Esophagus muscularis mucosa (tissue), 4 donors: ENCODE measurements around the gene PSKH1. TPM values are rescaled to one million over a fixed set of nuclear protein-coding genes. Genes with fewer than 3 reads are reported as not detected.

Source experiments
- DNase-seq: peaks from one replicate; pipeline ENCODE4 v3.0.0-alpha.2; 2017; ENCODE audit errors: extremely low spot score
- H3K27ac ChIP-seq, 4 donors: fragments of 200-600 bp; sonication (generic); replicated peaks in 1 of 4; 1 replicate in 3 of 4; 2 replicates in 1 of 4; pipeline ENCODE4 v1.5.1; 2016 to 2019; ENCODE audit warnings: mild to moderate bottlenecking in 1 of 4
- H3K27me3 ChIP-seq, 4 donors: fragments of 200-600 bp; sonication (generic); one replicate each; pipeline versions ENCODE4 v1.5.1 to v1.6.0; 2016 to 2019
- H3K36me3 ChIP-seq, 4 donors: fragments of 200-600 bp; sonication (generic); one replicate each; pipeline ENCODE4 v1.5.1; 2016 to 2019
- H3K4me1 ChIP-seq, 4 donors: fragments of 200-600 bp; sonication (generic); one replicate each; pipeline ENCODE4 v1.5.1; 2016 to 2019
- H3K4me3 ChIP-seq, 4 donors: fragments of 200-600 bp; sonication (generic); 1 replicate in 2 of 4; 2 replicates in 2 of 4; pipeline ENCODE4 v1.5.1; 2016 to 2019; ENCODE audit warnings: mild to moderate bottlenecking in 4 of 4, moderate library complexity in 1 of 4
- H3K9me3 ChIP-seq, 4 donors: fragments of 200-600 bp; sonication (generic); 1 replicate in 3 of 4; 2 replicates in 1 of 4; pipeline ENCODE4 v1.5.1; 2016 to 2019
- EP300 ChIP-seq: sonication (generic); formaldehyde crosslinking; IDR thresholded peaks from one replicate; pipeline ENCODE4 v1.6.1; 2017; ENCODE audit warnings: antibody characterized with exemption
- POLR2A ChIP-seq: fragments of 450-650 bp; IDR thresholded peaks from one replicate; pipeline ENCODE4 v1.6.1; 2017; ENCODE audit warnings: antibody characterized with exemption, moderate library complexity, mild to moderate bottlenecking, low read depth
- POLR2AphosphoS5 ChIP-seq, 2 donors: sonication (generic); formaldehyde crosslinking; IDR thresholded peaks; one replicate each; pipeline ENCODE4 v1.6.1; 2017; ENCODE audit warnings: antibody characterized with exemption in 2 of 2
- WGBS: methylation state at CpG from one replicate; pipeline ENCODE4 v1.1.5; 2018; 5-methylcytosine and 5-hydroxymethylcytosine counted together
- intact Hi-C: fragments of 100-400 bp; cut with DNase I; formaldehyde crosslinking; loops from one replicate; pipeline ENCODE4 v1.15.1; 2023
- total RNA-seq, 4 donors: library from RNA; depleted of rRNA; stranded (reverse); fragments of >200 nt; gene quantifications; one replicate each; pipeline versions ENCODE4 v1.1.0 to v1.2.1, GENCODE V29; 2016
- TF ChIP-seq, protein P1 (sequence below), 3 experiments: fragments of 200-600 bp in 2 of 3; fragments of 450-650 bp in 1 of 3; sonication (generic) in 2 of 3; IDR thresholded peaks; one replicate each; pipeline ENCODE4 v1.5.1; 2017 to 2019; ENCODE audit warnings: antibody characterized with exemption in 3 of 3, mild to moderate bottlenecking in 2 of 3, moderate library complexity in 1 of 3

The PSKH1 gene
- total RNA-seq, 4 donors from 2014 or later, result 16.1 to 35.4 (median 26.4) TPM

DNA sequence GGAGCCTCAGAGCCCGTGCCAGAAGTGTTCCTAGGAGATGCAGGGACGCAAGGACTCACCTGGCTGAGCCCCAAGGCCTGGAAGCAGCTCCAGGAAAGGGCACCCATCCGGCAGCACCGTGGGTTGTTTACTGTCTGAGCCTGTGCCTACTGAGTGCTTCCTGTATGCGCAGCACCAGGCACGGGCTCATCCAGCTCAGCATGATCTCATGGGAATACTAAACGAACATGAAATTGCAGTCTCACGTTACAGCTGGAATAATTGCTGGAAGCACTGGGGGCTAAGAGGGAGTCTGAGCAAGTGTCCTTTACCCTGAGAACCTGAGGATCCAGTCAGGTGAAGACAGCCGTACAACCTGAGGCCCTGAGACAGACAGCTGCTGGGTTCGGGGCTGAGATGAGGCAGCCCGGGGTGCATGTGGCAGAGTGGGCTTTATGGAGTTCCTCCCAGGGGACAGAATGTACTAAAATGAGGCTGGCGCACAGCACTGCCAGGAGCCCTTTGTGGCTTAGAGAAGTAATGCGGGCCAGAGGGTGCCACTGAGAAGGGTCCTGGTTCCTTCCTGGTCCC, 33.2 kb downstream of the PSKH1 start:
- 47% methylated on average over 5 of the region's 13 CpGs for WGBS
- peak overlapping the region; percentile 19 to 51 (median 24) for H3K27ac ChIP-seq

DNA sequence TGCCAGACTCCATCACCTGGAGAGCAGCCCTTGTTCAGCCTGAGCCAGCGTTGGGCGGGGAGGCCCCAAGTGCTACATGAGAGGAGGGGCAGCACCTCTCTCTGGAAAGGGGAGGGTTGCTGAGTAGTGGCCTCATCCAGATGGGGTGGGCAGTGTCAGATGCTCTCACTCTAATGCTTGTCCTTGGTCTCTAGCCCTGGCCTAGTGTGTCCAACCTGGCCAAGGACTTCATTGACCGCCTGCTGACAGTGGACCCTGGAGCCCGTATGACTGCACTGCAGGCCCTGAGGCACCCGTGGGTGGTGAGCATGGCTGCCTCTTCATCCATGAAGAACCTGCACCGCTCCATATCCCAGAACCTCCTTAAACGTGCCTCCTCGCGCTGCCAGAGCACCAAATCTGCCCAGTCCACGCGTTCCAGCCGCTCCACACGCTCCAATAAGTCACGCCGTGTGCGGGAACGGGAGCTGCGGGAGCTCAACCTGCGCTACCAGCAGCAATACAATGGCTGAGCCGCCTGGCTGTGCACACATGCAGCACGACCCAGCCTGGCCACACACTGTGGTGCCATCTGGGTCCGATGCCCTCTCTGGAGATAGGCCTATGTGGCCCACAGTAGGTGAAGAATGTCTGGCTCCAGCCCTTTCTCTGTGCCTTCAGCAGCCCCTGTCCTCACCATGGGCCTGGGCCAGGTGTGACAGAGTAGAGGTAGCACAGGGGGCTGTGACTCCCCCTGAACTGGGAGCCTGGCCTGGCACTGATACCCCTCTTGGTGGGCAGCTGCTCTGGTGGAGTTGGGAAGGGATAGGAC, 34.3 kb downstream of the PSKH1 start:
- peaks cover 25 to 66% (median 52%) of the 10 kb centered on the region in 4 donors for H3K4me1 ChIP-seq
- no peak overlapping the region for H3K4me3 ChIP-seq
- peak overlapping the region in 1 of 4 donors; percentile 19 for H3K27ac ChIP-seq
- H3K27me3 ChIP-seq, result no peaks in the 10 kb centered on the region
- no peak for TF ChIP-seq POLR2A
- TF ChIP-seq, protein P1, sequence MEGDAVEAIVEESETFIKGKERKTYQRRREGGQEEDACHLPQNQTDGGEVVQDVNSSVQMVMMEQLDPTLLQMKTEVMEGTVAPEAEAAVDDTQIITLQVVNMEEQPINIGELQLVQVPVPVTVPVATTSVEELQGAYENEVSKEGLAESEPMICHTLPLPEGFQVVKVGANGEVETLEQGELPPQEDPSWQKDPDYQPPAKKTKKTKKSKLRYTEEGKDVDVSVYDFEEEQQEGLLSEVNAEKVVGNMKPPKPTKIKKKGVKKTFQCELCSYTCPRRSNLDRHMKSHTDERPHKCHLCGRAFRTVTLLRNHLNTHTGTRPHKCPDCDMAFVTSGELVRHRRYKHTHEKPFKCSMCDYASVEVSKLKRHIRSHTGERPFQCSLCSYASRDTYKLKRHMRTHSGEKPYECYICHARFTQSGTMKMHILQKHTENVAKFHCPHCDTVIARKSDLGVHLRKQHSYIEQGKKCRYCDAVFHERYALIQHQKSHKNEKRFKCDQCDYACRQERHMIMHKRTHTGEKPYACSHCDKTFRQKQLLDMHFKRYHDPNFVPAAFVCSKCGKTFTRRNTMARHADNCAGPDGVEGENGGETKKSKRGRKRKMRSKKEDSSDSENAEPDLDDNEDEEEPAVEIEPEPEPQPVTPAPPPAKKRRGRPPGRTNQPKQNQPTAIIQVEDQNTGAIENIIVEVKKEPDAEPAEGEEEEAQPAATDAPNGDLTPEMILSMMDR (IDR thresholded peaks at IDR 0.05), result no peak
- TF ChIP-seq EP300, result no peak
- no peak for TF ChIP-seq POLR2AphosphoS5 (IDR thresholded peaks at IDR 0.05)
- H3K9me3 ChIP-seq, result no peaks in the 10 kb centered on the region
- no peak for DNase-seq
- H3K36me3 ChIP-seq, result peaks cover 11 to 60% (median 55%) of the 10 kb centered on the region in 4 donors
- intact Hi-C loops, result no loop called here
- WGBS, result 90% methylated on average over 22 of the region's 22 CpGs

More for the DNA sequence above, 33.2 kb downstream of the PSKH1 start:
- intact Hi-C loops, result no loop called here
- Histone ChIP-seq H3K27me3 (no peaks in the 10 kb centered on the region), H3K36me3 (peaks cover 11 to 56% (median 46%) of the 10 kb centered on the region in 4 donors), H3K4me3 (no peak overlapping the region), H3K4me1 (peaks cover 30 to 71% (median 57%) of the 10 kb centered on the region in 4 donors), H3K9me3 (no peaks in the 10 kb centered on the region)
- no peak for DNase-seq
- TF ChIP-seq, protein P1 (IDR thresholded peaks at IDR 0.05), result no peak
- TF ChIP-seq POLR2AphosphoS5 (IDR thresholded peaks at IDR 0.05), result peak in 1 of 2 donors; percentile 27

DNA sequence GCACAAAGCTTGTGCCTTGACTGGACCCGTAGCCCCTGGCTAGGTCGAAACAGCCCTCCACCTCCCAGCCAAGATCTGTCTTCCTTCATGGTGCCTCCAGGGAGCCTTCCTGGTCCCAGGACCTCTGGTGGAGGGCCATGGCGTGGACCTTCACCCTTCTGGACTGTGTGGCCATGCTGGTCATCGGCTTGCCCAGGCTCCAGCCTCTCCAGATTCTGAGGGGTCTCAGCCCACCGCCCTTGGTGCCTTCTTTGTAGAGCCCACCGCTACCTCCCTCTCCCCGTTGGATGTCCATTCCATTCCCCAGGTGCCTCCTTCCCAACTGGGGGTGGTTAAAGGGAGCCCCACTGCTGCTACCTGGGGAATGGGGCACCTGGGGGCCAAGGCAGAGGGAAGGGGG, 35.1 kb downstream of the PSKH1 start:
- TF ChIP-seq POLR2A (no peak), EP300 (no peak), POLR2AphosphoS5 (IDR thresholded peaks at IDR 0.05) (no peak)
- TF ChIP-seq, protein P1 (IDR thresholded peaks at IDR 0.05), result no peak
- no peak for DNase-seq
- H3K9me3 ChIP-seq, result no peaks in the 10 kb centered on the region
- WGBS, result 91% methylated on average over 6 of the region's 7 CpGs
- intact Hi-C loops, result loop anchor here (2.0 kb wide), 2 partner anchors 45 to 111 kb away; no protein-coding TSS in a partner anchor
- H3K4me3 ChIP-seq, result no peak overlapping the region
- H3K36me3 ChIP-seq, result peaks cover 11 to 61% (median 60%) of the 10 kb centered on the region in 4 donors
- H3K4me1 ChIP-seq, result peaks cover 16 to 58% (median 44%) of the 10 kb centered on the region in 4 donors
- no peak overlapping the region for H3K27ac ChIP-seq
- no peaks in the 10 kb centered on the region for H3K27me3 ChIP-seq

DNA sequence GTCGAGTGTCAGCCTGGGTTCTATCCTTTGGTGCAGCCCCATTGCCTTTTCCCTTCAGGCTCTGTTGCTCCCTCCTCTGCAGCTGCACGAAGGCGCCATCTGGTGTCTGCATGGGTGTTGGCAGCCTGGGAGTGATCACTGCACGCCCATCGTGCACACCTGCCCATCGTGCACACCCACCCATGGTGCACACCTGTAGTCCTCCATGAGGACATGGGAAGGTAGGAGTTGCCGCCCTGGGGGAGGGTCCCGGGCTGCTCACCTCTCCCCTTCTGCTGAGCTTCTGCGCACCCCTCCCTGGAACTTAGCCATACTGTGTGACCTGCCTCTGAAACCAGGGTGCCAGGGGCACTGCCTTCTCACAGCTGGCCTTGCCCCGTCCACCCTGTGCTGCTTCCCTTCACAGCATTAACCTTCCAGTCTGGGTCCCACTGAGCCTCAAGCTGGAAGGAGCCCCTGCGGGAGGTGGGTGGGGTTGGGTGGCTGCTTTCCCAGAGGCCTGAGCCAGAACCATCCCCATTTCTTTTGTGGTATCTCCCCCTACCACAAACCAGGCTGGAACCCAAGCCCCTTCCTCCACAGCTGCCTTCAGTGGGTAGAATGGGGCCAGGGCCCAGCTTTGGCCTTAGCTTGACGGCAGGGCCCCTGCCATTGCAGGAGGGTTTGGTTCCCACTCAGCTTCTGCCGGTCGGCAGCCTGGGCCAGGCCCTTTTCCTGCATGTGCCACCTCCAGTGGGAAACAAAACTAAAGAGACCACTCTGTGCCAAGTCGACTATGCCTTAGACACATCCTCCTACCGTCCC, 35.7 kb downstream of the PSKH1 start:
- Histone ChIP-seq H3K4me1 (peaks cover 12 to 52% (median 38%) of the 10 kb centered on the region in 4 donors), H3K9me3 (no peaks in the 10 kb centered on the region), H3K27ac (no peak overlapping the region), H3K27me3 (no peaks in the 10 kb centered on the region), H3K36me3 (peaks cover 11 to 60% (median 59%) of the 10 kb centered on the region in 4 donors), H3K4me3 (no peak overlapping the region)
- DNase-seq, result no peak
- WGBS, result 58% methylated on average over 7 of the region's 16 CpGs
- intact Hi-C loops, result loop anchor here (2.0 kb wide), 2 partner anchors 46 to 112 kb away; no protein-coding TSS in a partner anchor
- TF ChIP-seq POLR2A, result no peak
- TF ChIP-seq, protein P1 (IDR thresholded peaks at IDR 0.05), result peak; percentile 74 to 89 (median 83)
- no peak for TF ChIP-seq EP300
- peak; percentile 6 to 35 for TF ChIP-seq POLR2AphosphoS5 (IDR thresholded peaks at IDR 0.05)
